Activated CD8-positive, alpha-beta T cell treated with anti-CD3 and anti-CD28 coated beads, Interleukin-2, amount 10 ng/mL, durations not matched to agents 7 days and 5 days (primary cell): ENCODE measurements around the gene DOCK8. TPM values are rescaled to one million over a fixed set of nuclear protein-coding genes. Genes with fewer than 3 reads are reported as not detected.
A peak's percentile ranks its signal among the peaks of the same experiment; 100 is the strongest.

ENCODE experiments used
- ATAC-seq: fragments of 150-1000 bp; cut with Tn5 transposase; one replicate; pipeline ENCODE4 v1.10.0; 2021; ENCODE audit warnings: moderate library complexity
- CTCF ChIA-PET: fragments of 350-600 bp; sonication (Branson Sonifier 250); formaldehyde crosslinking; loops from one replicate; lab custom pipeline; 2021; ENCODE audit warnings: antibody characterized with exemption; lab: Charles Lee
- POLR2A ChIA-PET: fragments of 350-600 bp; sonication (Branson Sonifier 250); formaldehyde crosslinking; loops from one replicate; lab custom pipeline; 2021; ENCODE audit warnings: antibody characterized with exemption; lab: Charles Lee
- DNase-seq: peaks from one replicate; pipeline ENCODE4 v3.0.0-alpha.2; 2020
- H3K27ac Mint-ChIP-seq: one replicate; pipeline ENCODE4 v1.8.0; 2021; ENCODE audit warnings: mild to moderate bottlenecking, mixed read lengths
- H3K27me3 Mint-ChIP-seq: one replicate; pipeline ENCODE4 v1.8.0; 2021; ENCODE audit warnings: low read depth, mixed read lengths
- H3K36me3 Mint-ChIP-seq: one replicate; pipeline ENCODE4 v1.8.0; 2021; ENCODE audit warnings: low read depth, mixed read lengths
- H3K4me1 Mint-ChIP-seq: one replicate; pipeline ENCODE4 v1.8.0; 2021; ENCODE audit warnings: low read depth, mixed read lengths
- H3K4me3 Mint-ChIP-seq: one replicate; pipeline ENCODE4 v1.8.0; 2021; ENCODE audit warnings: mild to moderate bottlenecking, mixed read lengths
- H3K9me3 Mint-ChIP-seq: one replicate; pipeline ENCODE4 v1.8.0; 2022; ENCODE audit warnings: mixed read lengths; ENCODE audit not compliant: insufficient read depth
- total RNA-seq, 2 experiments: library from RNA; stranded (reverse); gene quantifications; one replicate each; pipeline ENCODE4 v1.2.3, GENCODE V29; 2021

DOCK8 gene
- total RNA-seq, 2 experiments from 2014 or later: 386 to 389 TPM

DNA sequence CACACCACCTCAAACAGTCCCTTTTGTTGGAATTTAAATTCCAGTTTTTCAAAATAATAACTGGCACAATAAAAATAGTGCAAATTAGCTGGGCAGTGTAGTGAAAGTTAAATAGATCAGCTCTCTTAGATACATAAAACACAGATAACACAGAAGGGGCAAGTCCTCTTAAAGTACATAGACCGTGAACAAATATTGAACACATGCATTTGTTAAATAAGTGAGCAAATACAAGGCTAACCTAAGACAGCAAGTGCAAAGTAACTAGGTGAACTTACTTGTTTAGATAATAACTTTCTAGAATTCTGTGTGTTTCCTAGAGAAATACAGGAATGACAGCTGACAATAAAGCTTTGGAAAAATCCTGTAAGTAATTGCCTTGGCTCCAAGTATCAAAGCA, 280.1 kb downstream of the DOCK8 start:
- POLR2A ChIA-PET: no interaction called here

DNA sequence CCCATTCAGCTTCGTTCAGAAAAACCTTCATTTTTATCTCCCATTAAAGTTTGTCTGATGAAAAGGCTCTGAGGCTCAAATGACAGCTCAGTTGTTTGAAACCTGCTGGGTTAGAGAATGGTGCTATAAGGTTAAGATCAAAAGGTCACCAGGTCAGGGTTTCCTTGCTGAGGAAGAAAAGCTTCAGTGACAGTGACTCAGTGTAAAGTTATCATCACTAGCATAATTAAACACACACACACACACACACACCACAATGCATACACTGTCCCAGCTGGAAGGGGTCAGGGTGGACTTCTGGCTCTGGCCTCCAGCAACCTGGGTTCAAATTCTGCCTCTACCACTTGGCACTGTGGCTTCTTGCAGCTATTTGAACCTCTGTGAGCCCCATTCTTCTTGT, 281.1 kb downstream of the DOCK8 start:
- no peaks in the 10 kb centered on the region for H3K4me1 Mint-ChIP-seq
- POLR2A ChIA-PET: no interaction called here
- CTCF ChIA-PET: interaction anchor here (0.9 kb wide), 1 partner anchor 9 kb away, joined by 3 read pairs; no protein-coding TSS in a partner anchor
- no peak for ATAC-seq
- H3K27ac Mint-ChIP-seq: no peak overlapping the region
- no peak overlapping the region for H3K4me3 Mint-ChIP-seq
- no peak for DNase-seq
- H3K27me3 Mint-ChIP-seq: peaks cover 17% of the 10 kb centered on the region
- H3K9me3 Mint-ChIP-seq: no peaks in the 10 kb centered on the region
- H3K36me3 Mint-ChIP-seq: no peaks in the 10 kb centered on the region

More for the DNA sequence above, 280.1 kb downstream of the DOCK8 start:
- no peaks in the 10 kb centered on the region for H3K36me3 Mint-ChIP-seq
- ATAC-seq (no peak), DNase-seq (no peak)
- no peak overlapping the region for H3K27ac Mint-ChIP-seq
- H3K9me3 Mint-ChIP-seq: no peaks in the 10 kb centered on the region
- H3K27me3 Mint-ChIP-seq: peaks cover 10% of the 10 kb centered on the region
- CTCF ChIA-PET: interaction anchor here (0.9 kb wide), 1 partner anchor 8 kb away, joined by 3 read pairs; no protein-coding TSS in a partner anchor
- no peaks in the 10 kb centered on the region for H3K4me1 Mint-ChIP-seq
- no peak overlapping the region for H3K4me3 Mint-ChIP-seq

DNA sequence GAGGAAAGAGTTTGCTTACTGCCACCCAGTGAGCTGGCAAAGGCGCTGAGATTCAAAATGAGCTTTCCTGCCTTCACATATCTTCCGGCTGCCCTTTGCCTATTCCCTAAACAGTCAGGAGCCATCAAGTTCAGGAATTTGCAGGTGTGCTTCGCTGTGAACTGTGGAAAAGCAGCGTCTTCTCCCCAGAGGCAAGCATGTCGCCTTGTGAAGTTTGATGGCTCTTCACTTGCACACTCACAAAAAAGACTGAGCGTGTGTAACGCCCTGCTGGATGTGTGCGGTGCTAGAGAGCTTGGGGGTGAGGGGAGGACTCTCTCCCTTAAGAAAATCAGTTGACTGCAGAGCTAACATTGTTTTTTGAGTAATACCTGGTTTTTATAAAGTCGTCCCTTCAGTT, 288.7 kb downstream of the DOCK8 start:
- Mint-ChIP-seq H3K4me3 (peak overlapping the region; percentile 79), H3K36me3 (no peaks in the 10 kb centered on the region), H3K4me1 (peaks cover 8% of the 10 kb centered on the region), H3K27me3 (peaks cover 35% of the 10 kb centered on the region), H3K9me3 (no peaks in the 10 kb centered on the region), H3K27ac (no peak overlapping the region)
- no peak for ATAC-seq
- ChIA-PET POLR2A (interaction anchor here (0.5 kb wide), 1 partner anchor 153 kb away, joined by 3 read pairs; no protein-coding TSS in a partner anchor), CTCF (interaction anchor here (0.7 to 1.6 kb wide), 2 partner anchors 12 to 49 kb away, joined by 3 to 4 read pairs; no protein-coding TSS in a partner anchor)
- DNase-seq: no peak

DNA sequence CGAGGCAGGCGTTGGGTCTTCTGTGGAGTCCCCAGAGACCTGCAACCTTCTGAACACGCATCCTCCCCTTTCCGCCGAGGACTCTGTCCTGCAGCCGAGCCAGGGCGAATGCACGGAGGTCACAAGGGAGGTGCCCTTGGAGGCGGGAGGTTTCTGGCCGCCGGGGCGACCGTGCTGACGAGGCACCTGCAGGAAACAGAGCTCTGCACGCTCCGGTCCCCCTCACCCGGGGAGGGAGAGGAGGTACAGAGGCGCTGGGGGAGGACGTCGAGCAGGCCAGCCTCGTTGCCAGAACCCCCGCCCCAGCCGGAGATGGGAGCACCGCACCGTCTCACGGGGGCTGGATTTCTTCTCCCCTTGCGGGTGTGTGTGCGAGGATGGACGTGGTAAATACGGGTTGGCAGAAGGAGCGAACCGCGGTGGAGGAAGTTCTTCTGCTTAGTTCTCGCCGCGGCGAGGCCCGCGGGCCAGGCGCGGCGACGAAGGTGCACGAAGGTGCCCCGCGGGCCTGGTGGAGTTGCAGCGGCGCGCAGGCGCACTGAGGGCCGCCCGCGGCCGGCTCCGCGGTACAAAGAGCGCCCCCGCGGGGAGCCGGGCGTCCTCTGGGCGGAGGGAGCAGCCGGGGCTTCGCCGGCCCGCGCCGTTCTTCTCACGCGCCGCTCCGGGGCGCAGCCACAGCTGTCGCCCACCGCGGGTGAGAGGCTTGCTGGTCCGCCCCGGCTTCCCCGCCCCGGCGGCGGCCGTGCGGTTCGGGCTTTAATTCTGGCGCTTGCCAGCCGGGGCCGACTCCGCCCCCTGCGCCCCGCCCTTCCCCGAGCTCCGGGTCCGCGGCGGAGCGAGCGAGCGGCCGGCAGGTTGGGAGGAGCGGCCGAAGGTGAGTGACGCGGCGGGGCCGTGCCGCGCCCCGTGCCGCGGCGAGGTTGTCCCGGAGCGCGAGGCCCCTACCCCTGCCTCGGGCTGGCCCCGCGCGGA, 289.5 kb downstream of the DOCK8 start, which contains the start of gene KANK1:
Gene KANK1 (plus strand): TSS at position 815 of the 972 bp plus-strand sequence.
- Mint-ChIP-seq H3K27ac (peak within 1 kb of the TSS; percentile 62), H3K4me3 (peak within 1 kb of the TSS; percentile 79), H3K4me1 (peaks cover 8% of the 10 kb centered on the region), H3K27me3 (peaks cover 38% of the 10 kb centered on the region), H3K9me3 (no peaks in the 10 kb centered on the region), H3K36me3 (no peaks in the 10 kb centered on the region)
- CTCF ChIA-PET: interaction anchor here (0.7 to 1.6 kb wide), 4 partner anchors 12 to 260 kb away, joined by 3 to 4 read pairs (median 3); no protein-coding TSS in a partner anchor
- peak; percentile 86 for ATAC-seq
- POLR2A ChIA-PET: interaction anchor here (0.5 to 0.6 kb wide), 2 partner anchors 28 to 152 kb away, joined by 3 to 5 read pairs; no protein-coding TSS in a partner anchor
- DNase-seq: peak; percentile 78

DNA sequence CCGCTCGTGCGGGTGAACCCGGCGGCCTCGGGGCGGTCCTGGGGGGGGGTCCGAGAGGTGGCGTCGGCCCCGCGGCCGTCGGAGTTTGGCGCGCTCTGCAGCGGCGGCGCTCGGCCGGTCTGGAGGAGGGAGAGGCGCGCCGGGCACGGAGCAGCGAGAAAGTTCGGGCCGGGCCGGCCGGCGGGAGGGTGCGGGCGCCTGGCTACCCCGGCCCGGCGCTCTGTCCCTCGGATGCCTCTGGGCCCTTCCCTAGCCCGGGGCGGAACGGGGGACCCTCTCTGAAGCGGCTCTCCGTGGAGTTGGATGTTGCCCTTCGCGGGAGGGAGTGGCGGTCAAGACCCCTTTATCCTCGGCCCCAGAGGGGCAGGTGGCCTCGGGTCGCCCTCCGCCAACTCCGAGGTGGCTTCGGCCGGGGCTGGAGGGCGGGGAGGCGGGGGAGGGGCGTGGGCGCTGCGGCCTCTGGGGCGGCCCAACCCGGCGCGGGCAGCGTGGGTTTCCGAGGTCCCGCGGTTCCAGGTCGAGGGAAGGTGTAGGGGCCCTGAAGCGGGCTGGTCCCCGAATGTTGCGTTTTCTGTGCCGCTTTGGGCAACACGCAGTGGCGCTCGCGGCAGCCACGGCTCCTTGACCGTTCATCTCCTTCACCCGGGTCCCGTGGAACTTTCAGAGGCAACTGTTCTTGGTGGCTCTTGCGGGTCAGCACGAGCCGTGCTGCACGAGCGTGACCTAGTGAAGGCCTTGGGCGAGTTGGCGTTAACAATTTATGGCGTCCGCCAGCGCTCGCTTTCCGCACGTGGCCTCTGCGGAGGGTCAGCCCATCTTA, 290.5 kb downstream of the DOCK8 start:
- peak overlapping the region; percentile 50 for H3K4me3 Mint-ChIP-seq
- DNase-seq (no peak), ATAC-seq (peak; percentile 32)
- CTCF ChIA-PET: interaction anchor here (1.0 to 1.6 kb wide), 3 partner anchors 11 to 259 kb away, joined by 3 to 4 read pairs (median 3); no protein-coding TSS in a partner anchor
- no peaks in the 10 kb centered on the region for H3K36me3 Mint-ChIP-seq
- peaks cover 8% of the 10 kb centered on the region for H3K4me1 Mint-ChIP-seq
- POLR2A ChIA-PET: no interaction called here
- H3K9me3 Mint-ChIP-seq: no peaks in the 10 kb centered on the region
- peaks cover 31% of the 10 kb centered on the region for H3K27me3 Mint-ChIP-seq
- H3K27ac Mint-ChIP-seq: no peak overlapping the region

DNA sequence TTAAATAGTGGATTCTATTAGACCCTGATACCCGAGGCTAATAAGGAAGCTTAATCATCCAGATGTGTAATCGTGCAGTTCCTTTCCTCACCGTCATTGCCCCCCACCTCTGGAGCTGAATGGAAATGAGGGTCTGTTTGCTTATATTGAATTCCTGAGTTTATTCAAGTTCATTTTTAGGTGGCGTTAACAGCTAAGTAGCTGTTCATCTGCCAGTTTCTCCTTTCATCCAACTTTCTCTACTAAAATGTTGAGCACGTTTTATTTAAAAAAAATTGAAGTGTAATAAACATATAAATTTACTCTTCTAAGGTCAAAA, 291.0 kb downstream of the DOCK8 start:
- no peak overlapping the region for H3K27ac Mint-ChIP-seq
- ChIA-PET POLR2A (no interaction called here), CTCF (no interaction called here)
- ATAC-seq (no peak), DNase-seq (no peak)
- H3K4me1 Mint-ChIP-seq: peaks cover 8% of the 10 kb centered on the region
- H3K9me3 Mint-ChIP-seq: no peaks in the 10 kb centered on the region
- peak overlapping the region; percentile 50 for H3K4me3 Mint-ChIP-seq
- H3K36me3 Mint-ChIP-seq: no peaks in the 10 kb centered on the region
- peaks cover 28% of the 10 kb centered on the region for H3K27me3 Mint-ChIP-seq

DNA sequence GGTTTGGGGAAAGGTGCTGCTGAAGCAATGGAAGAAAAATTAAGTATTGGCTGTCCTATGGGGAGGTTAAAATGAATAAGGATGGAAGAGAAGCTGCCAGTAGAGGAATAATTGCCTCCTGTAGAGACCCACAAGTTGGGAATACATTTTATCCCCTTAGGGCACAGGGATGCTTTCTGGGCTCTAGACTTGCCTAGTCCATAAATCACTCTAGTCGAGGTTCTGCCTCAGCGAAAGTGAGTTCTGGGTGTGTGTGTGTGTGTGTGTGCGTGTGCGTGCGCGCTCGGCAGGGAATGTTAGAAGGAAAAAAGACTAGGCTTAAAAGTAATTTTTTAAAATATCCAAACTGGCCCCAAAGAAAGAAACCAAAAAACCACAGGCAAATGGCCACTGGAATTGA, 291.6 kb downstream of the DOCK8 start:
- Mint-ChIP-seq H3K4me1 (peaks cover 8% of the 10 kb centered on the region), H3K4me3 (no peak overlapping the region), H3K9me3 (no peaks in the 10 kb centered on the region), H3K36me3 (no peaks in the 10 kb centered on the region), H3K27me3 (peaks cover 32% of the 10 kb centered on the region), H3K27ac (no peak overlapping the region)
- no peak for ATAC-seq
- DNase-seq: no peak
- ChIA-PET CTCF (no interaction called here), POLR2A (no interaction called here)

DNA sequence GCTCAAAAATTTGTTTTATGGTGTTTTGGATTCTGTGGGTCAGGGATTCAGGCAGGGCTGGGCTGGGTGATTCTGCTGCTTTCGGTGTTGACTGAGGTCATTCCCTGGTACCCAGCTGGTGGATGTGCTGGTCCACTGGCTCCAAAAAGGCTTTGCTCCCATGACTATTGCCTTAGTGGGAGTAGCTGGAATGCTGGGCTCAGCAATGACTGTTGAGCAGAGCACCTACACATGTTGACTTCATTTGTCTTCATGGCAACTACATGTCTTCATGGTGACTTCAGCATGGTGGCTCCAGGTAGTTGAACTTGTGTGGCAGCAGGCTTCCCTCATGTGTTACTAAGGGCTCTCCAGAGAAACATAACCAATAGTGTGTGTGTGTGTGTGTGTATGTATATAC, 297.2 kb downstream of the DOCK8 start:
- H3K27me3 Mint-ChIP-seq: peaks cover 12% of the 10 kb centered on the region
- no peaks in the 10 kb centered on the region for H3K36me3 Mint-ChIP-seq
- ChIA-PET POLR2A (no interaction called here), CTCF (no interaction called here)
- no peak overlapping the region for H3K27ac Mint-ChIP-seq
- H3K9me3 Mint-ChIP-seq: no peaks in the 10 kb centered on the region
- DNase-seq (no peak), ATAC-seq (no peak)
- no peak overlapping the region for H3K4me3 Mint-ChIP-seq
- H3K4me1 Mint-ChIP-seq: peaks cover 12% of the 10 kb centered on the region

DNA sequence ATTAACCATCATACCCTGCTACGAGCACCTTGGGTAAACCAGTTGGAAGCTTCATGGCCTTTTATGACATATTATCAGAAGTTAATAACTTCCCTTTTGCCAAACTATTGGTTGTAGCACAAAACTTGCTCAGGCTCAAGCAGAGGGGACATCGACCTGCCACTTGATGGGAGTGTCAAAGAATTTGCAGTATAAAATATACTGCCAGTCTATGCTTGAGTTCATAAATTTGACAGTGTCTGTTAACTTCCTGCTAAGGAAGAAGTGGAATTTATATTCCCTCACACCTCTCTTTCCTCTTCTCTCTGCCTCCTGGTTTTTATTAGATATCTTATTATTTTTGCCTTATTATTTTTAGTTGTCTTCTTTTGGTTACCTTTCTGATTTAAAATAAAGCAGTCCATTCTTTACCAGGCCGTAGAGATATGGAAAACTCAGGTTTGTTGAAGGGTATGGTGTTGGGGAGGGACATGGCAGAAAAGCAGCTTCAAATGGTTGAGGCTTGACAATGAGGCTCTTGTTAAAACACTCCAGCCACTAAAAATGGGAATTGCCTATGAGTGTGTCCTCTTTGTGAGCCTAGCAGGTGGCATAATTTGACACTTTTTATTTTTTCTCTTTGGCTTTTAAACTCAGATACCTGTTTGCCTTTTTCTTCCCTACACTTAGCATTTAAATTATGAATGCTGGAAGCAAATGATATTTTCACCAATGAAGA, 298.0 kb downstream of the DOCK8 start:
- peaks cover 10% of the 10 kb centered on the region for H3K27me3 Mint-ChIP-seq
- H3K4me1 Mint-ChIP-seq: peaks cover 12% of the 10 kb centered on the region
- no peak overlapping the region for H3K4me3 Mint-ChIP-seq
- H3K9me3 Mint-ChIP-seq: no peaks in the 10 kb centered on the region
- CTCF ChIA-PET: no interaction called here
- POLR2A ChIA-PET: interaction anchor here (0.5 kb wide), 1 partner anchor 298 kb away, joined by 3 read pairs; no protein-coding TSS in a partner anchor
- H3K27ac Mint-ChIP-seq: no peak overlapping the region
- H3K36me3 Mint-ChIP-seq: no peaks in the 10 kb centered on the region
- DNase-seq: no peak
- no peak for ATAC-seq
